GM19239 (cell line): Measurements from ENCODE around the gene NEMP1.
"Not testable (repeated sequence)": the region's sequence is repeated elsewhere in the genome, so short reads cannot be mapped to it uniquely, and the experiment has no call there.

Experiments
- DNase-seq: peaks from one replicate; pipeline ENCODE4 v3.0.0; 2011; ENCODE audit warnings: low spot score; ENCODE audit not compliant: insufficient read length
- FAIRE-seq: peaks from 2 replicates; lab custom pipeline; 2011; peaks lifted over from hg19 to GRCh38; lab: Jason Lieb, UNC

Gene NEMP1

GRCh38 chr12:57063991-57064685 lies 14.5 kb downstream of the NEMP1 start:
- peak; percentile 87 for FAIRE-seq
- DNase-seq = no peak

DNA sequence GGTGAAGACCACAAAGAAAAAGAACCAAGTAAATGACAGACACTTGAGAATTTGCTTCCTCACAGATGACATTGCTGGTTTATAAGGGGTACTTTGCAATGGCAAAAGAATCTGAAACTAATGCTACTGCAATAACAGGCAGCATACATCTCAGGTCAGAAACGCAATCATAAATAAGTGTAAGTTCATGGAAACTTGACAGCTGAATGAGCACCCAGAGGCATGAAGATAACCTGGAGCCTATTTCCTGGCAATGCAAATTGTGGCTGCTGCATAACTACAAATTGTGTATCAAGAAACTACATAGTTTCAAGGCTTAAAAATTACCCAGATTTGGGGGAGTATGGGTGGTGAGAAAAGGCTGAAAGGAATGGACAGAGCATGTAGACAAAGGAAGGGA lies 20.1 kb downstream of the NEMP1 start:
- DNase-seq (no peak), FAIRE-seq (peak; percentile 98)

GRCh38 chr12:57057067-57057751 lies 21.4 kb downstream of the NEMP1 start:
- no peak for FAIRE-seq
- DNase-seq = no peak

- DNase-seq (no peak), FAIRE-seq (no peak)
These were observed 22.8 kb downstream of the NEMP1 start for GRCh38 chr12:57055824-57056223.

- not testable (repeated sequence) for DNase-seq, FAIRE-seq
These were observed 24.7 kb downstream of the NEMP1 start for GRCh38 chr12:57053901-57054300.

GRCh38 chr12:57053146-57053545 lies 25.4 kb downstream of the NEMP1 start:
- FAIRE-seq, DNase-seq: not testable (repeated sequence)

- DNase-seq (no peak), FAIRE-seq (no peak)
These were observed 27.6 kb downstream of the NEMP1 start for GRCh38 chr12:57051011-57051410.

- FAIRE-seq (no peak), DNase-seq (no peak)
These were observed 28.7 kb downstream of the NEMP1 start, which contains the start of gene MYO1A for GRCh38 chr12:57049890-57050289. Gene MYO1A (minus strand): TSS chr12:57050129. CDS start chr12:57048323, 1,806 bp downstream.

GRCh38 chr12:57049119-57049446 lies 29.5 kb downstream of the NEMP1 start:
- DNase-seq (no peak), FAIRE-seq (no peak)

- no peak for DNase-seq
- FAIRE-seq = no peak
These were observed 30.0 kb downstream of the NEMP1 start for GRCh38 chr12:57048423-57049118.

GRCh38 chr12:57047981-57048380 lies 30.6 kb downstream of the NEMP1 start:
- FAIRE-seq = no peak
- DNase-seq = no peak

DNA sequence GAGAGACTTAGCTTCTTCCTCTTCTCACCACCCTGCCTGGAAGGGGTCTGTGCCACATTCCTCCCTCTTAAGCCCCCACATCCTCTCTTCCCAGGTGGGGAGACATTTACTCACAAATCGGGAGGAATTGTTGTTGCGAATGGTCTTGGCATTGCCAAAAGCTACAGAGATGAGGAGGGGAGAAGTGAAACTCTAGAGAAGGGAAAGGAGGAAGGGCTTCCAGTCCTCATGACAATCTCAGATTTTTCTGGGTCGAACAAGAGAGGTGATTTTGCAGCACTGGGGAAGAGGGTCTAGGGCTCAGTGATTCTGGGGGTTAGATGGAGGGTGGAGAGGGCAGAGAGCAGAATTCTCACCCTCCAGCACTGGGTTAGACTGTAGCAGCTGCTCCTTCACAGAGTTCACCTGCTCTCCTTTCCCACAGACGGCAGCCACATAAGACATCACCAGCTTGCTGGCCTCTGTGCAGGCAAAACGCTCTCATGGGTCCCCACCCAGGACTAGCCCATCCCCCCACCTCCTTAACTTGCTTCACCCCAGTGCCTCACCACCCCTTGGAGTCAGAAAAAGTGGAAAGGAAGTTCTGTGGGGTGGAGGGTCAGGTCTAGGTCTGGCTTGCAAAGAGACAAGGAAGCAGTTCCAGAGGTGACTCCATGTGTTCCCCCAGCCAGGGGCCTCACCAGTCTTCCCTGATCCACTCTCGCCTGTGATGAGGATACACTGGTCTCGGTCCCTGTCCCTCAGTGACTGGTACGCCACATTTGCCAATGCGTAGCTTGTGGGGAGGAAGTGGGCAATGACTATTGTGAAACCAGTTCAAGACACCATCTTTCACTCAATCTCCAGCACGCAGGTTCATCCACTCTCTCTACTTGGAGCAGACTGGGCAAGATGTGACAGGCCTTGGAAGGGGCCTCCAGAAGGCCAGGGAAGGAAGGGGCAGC lies 31.4 kb downstream of the NEMP1 start:
- FAIRE-seq (peak; percentile 58), DNase-seq (no peak)

- FAIRE-seq = no peak
- no peak for DNase-seq
These were observed 32.4 kb downstream of the NEMP1 start for GRCh38 chr12:57046086-57046791.

DNA sequence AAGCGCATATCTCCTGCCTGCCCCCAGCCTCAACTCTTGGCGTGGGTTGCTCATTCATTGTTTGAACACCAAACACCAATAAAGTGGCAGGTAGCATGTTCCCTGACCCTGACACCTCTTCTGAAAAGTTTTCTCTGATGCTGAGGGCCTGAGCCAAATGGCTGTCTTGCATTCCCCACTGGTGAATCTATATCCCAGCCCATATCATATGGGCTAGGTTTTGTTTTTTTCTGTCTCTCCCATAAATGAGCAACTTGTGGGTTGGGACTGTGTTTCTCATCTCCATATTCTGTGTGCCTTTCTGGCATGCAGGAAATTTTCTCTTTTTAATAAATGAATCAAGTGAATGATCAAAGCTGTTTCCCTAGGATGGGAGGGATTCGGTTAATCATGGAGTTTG lies 33.7 kb downstream of the NEMP1 start:
- DNase-seq (no peak), FAIRE-seq (no peak)

- DNase-seq (no peak), FAIRE-seq (no peak)
These were observed 34.1 kb downstream of the NEMP1 start for GRCh38 chr12:57044468-57044867.

GRCh38 chr12:57042695-57043094 lies 35.9 kb downstream of the NEMP1 start:
- no peak for DNase-seq
- no peak for FAIRE-seq

GRCh38 chr12:57040750-57041149 lies 37.8 kb downstream of the NEMP1 start:
- FAIRE-seq (no peak), DNase-seq (no peak)

- FAIRE-seq = no peak
These were observed 38.4 kb downstream of the NEMP1 start for GRCh38 chr12:57040211-57040610.

DNA sequence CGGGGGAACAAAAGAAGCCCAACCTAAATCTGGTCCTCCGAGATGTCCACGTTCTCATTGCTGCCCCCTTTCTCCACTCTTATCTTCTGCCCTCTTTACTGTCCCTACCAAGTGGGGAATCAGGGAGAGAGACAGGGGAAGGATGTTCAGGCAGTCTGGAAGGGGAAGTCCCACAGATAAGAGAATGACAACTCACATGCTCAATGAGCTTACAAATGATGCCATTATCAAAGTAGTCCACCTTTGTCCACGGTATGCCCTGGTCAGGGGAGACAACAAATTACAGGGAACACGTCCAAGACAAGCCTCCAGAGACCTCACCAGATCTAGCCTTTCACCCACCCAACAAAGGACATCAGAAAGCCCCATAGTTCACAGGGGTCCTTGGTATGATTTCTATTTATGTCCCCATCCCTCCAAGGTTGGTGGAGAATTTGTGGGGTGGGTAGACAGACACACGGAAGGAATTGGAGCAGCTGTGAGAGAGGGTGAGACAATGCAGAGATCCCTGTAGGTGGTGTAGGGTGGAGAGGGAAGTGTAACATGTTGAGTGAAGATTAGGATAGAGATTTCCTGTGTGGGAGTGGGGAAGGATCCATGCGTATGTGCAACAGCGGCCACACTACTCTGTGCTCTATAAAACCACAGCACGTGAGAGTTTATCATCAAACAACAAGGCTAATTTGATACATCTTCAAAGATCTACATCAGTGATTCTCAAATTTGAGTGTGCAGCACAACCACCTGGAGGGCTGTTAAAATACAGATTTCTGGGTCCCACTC lies 39.4 kb downstream of the NEMP1 start:
- DNase-seq (no peak), FAIRE-seq (no peak)

More at GRCh38 chr12:57040211-57040610, 38.4 kb downstream of the NEMP1 start:
- DNase-seq = no peak
